LHCN-M2 (cell line): Measurements from ENCODE around the gene BIRC7. TPM values are rescaled to one million over a fixed set of nuclear protein-coding genes. Genes with fewer than 3 reads are reported as not detected.
"Not testable (repeated sequence)": the region's sequence is repeated elsewhere in the genome, so short reads cannot be mapped to it uniquely, and the experiment has no call there.

ENCODE experiments used
- DNase-seq: peaks from one replicate; pipeline ENCODE4 v3.0.0-alpha.2; 2012; ENCODE audit warnings: low read depth
- total RNA-seq: library from RNA; depleted of rRNA; stranded (reverse); fragments of >200 nt; gene quantifications from 2 replicates; pipeline ENCODE4 v1.2.3, GENCODE V29; 2014

The BIRC7 gene
- total RNA-seq, 1 experiment from 2014 or later: not detected

DNA sequence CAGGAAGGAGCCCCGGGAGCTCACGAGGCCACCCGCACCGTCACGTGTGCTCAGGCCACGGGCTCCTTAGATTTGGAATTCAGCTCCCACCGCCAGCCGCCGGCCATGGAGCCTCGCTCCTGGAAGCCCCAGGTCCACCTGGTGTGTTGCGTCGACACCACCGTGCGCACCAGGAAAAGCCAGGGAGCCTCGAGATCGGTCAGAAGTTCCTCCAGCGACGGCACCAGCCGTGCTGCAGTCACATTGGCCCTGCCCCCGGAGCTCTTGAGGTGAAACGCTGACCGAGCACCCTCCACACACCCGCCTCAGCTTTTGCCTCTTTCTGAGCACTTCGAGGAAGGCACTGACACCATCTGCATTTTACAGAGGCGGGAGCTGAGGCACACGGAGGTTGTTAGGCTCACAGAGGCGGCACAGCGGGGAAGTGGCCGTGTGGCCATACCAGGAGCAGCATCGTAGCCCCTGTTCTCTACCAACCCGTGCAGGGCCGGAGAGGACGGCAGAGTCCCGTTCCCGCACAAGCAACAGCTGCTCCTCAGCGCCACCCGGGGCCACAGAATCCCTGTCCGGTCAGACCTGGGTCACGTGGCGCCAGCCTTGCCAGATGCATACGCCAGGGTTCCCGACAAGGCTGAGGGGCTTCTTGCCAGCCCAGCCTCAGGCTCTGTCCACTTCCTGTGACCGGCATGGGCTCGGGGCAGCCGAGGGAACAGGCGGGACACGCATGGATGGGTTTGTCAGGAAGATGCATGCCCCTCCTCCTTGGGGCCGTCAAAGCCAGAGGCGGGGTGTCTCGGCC, 11.0 kb downstream of the BIRC7 start:
- DNase-seq: no peak

- no peak for DNase-seq
These were observed 12.0 kb downstream of the BIRC7 start for GRCh38 chr20:63247671-63248228.

DNA sequence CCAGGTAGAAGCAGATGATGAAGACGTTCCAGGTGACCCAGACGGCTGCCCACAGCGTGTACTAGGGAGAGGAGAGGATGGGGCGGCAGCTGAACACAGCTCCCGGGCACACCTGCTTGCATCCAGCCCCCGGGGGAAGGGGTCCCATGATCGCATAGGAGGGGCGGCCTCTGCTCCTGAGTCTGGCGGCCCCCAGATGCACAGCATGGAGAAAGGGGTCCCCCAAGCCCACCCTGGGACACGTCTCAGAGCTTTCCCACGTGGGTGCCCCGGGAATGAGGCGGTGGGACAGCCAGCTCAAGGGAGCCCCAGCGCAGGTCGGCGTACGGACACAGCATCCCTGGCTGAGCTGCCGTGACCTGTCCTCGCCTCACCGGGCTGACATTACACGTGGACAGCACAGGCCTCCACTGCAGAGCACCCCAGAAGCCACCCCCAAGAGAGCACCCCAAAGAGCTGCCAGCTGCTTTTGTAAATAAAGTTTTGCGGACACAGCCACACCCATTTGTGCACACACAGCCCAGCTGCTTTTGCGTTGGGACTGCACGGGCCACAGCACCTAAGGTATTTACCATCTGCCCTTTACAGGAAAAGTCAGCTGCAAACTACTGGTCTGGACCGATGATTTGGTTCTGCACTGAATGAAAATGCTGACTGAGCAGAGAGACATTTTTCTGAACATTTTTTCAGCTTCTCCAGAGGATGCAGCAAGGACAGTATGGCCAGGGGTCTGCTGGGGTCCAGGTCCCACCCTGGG, 13.3 kb downstream of the BIRC7 start:
- DNase-seq: no peak

DNA sequence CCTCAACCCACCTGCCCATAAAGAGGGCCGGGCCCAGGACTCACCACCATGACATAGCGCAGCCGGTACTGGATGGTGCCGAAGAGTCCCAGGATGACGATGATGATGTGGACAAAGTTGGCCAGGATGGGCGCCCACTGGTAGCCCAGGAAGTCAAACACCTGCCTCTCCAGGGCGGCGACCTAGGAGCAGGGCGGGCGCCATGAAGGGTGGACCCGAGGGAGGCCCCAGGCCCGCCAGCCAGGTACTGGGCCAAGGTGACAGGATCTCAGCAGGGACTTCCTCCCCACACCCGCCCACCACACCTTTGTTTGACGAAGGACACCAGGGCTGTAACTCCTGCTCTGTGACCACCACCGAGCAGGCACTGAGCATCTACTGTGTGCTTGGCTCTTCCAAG, 14.2 kb downstream of the BIRC7 start:
- DNase-seq: no peak

- DNase-seq: not testable (repeated sequence)
These were observed 15.6 kb downstream of the BIRC7 start for GRCh38 chr20:63251350-63251749.

DNA sequence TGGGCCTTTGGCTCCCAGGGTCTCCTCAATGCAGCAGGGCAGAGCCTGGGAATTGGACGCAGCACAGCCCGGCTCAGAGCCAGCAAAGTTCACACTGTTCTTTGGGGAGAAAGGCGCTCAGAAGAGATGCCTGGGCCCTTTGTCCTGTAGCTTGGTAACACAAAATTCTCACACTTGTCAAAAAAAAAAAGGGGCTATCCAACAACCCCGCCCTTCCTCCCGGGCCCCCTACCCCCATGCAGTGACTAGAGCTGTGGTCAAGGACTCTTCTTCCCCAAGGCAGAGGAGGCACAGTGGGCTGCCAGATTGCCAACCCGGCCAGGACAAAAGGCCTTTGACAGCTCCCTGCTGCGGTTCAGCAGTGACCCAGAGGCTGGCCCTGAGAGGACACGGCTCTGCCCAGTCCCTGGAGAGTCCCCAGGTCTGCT, 16.6 kb downstream of the BIRC7 start:
- no peak for DNase-seq

- no peak for DNase-seq
These were observed 17.3 kb downstream of the BIRC7 start for GRCh38 chr20:63253065-63253437.

DNA sequence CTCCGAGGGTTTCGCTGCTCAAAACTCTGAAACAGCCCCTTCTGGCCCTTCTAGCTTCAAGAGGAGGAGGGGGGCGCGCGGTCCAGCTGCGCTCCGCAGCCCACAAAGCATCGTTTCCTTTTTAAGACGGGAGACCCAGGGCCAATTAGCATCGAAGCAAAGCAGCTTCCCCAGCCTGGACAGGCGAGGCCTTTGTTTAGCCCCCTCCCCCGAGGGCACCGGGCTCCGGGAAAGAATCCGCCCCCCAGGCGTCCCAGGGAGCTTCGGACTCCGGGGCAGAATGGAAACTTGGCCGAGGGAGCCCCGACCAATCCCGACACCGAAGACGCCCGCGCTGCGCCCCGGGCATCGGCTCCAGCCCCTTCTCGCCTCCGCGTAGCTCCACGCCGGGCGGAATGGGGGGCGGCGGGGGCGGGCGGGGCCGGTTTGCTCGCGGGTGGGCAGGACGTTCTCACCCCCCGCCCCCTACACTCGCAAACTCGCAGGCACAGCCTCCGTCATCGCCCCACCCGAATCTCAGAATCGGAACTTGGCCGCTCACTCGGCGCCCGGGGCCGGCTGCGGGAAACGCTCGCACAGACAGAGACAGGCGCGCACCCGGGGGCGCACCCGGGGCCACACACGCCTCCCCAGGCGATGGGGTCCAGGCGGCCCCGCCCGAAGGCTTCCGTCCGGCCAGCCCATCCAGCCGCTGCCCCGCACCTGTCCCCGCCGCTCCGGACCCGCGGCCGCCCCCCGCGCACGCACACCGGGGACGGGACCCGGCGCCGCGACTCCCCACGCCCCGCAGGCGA, 17.9 kb downstream of the BIRC7 start:
- DNase-seq: no peak

DNA sequence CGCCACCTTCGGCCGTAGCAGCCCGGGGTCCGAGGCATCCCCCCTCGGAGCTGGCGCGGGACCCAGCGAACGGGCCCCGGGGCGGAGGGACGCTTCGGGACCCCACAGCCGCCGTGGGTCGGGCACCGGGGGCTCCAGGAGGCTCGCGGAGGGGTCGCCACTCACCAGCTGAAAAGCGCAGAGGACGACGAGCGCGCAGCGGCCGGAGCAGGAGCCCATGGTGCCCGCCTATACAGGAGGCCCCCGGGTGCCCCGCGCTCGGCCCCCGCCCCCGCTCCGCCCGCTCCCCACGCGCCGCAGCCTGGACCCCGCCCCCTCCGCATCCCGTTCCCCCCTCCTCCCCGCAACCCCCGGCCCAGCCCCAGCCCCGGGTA, 18.5 kb downstream of the BIRC7 start, which contains the start of gene NKAIN4:
NKAIN4 (minus strand) TSS at position 232 of the 374 bp plus-strand sequence; CDS start at position 219, 13 bp downstream.
- no peak for DNase-seq

DNA sequence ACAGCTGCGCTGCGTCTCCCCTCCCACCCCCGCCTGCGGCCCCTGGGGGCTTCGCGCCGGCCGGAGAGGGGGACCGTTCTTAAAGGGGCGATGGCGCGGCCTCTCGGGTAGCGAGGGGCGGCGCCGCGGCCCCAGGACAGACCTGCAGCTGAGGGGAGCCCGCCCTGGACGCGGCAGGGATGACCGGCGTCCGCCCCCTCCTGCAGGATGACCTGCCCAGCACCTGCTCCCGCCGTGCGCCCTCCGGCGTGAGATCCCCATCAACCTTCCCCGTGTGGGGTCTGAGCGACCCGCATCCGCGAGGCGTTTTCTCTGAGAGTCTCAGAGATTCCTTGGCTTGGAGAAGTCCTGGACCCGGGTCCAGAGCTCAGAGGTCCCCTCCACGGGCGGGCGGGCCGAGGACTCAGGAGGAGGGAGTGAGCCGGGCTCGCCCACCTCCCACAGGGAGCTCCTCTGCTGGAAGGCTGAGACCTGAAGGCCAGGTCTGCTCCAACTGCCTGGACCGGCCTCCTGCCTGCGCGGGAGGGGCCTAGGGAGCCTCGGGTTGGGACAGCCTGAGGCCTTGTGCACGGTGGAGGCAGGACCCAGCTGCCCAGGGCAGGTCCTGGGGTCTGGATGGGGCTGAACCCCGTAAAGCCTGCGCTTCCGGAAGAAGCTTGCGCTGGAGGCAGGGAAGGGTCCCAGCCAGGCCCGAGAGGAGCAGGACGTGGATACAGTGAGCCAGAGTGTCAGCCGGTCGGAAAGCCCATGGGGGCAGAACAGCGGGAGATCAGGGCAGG, 19.1 kb downstream of the BIRC7 start:
- DNase-seq: no peak

DNA sequence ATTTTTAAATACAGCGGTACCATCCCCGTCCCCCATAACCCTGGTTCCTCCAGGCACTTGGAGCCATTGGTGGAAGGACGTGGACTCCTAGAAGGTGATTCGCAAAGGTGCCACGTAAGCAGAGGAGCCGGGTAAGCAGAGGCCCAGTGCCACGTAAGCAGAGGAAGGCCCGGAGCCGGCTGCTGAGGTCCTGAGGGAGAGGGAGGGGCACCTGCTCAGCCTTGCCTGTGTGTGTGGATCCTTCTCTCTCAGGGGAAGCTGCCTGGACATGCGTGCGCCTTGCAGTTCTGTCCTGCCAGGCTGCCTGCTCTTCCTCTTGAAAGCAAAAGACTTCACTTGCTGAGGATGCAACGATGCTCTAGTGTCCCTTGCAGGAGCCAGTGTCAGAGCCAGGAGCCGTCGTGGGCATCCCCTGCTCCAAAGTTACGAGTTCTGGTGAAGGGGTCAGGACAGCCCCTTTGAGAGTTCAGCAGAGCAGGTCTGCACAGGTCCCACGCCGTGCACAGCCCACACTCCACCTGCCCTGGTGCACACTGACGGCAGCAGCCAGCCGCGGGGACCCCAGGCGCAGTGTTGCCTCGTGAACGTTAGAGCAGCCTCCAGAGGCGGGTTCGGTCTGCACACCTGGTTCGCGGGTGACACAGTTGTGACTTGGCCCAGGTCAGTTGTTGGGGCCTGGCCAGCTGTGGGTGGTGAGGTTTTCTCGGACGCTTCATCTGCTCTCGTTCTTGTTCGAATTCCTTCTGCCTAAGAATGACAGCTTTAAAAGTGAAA, 20.4 kb downstream of the BIRC7 start:
- DNase-seq: no peak

GRCh38 chr20:63256954-63257353, 21.2 kb downstream of the BIRC7 start:
- DNase-seq: no peak

DNA sequence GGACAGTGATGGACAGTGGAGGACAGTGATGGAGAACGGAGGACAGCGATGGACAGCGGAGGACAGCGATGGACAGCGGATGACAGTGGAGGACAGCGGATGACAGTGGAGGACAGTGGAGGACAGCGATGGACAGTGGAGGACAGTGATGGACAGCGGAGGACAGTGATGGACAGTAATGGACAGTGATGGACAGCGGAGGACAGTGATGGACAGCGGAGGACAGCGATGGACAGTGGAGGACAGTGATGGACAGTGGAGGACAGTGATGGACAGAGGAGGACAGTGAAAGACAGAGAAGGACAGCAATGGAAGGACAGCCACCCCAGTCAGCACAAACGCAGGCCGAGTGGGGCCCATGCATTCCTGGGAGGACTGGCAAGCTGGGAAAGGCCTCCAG, 21.9 kb downstream of the BIRC7 start:
- no peak for DNase-seq

- DNase-seq: no peak
These were observed 23.1 kb downstream of the BIRC7 start for GRCh38 chr20:63258781-63259180.

GRCh38 chr20:63259734-63260460, 24.2 kb downstream of the BIRC7 start:
- DNase-seq: no peak

DNA sequence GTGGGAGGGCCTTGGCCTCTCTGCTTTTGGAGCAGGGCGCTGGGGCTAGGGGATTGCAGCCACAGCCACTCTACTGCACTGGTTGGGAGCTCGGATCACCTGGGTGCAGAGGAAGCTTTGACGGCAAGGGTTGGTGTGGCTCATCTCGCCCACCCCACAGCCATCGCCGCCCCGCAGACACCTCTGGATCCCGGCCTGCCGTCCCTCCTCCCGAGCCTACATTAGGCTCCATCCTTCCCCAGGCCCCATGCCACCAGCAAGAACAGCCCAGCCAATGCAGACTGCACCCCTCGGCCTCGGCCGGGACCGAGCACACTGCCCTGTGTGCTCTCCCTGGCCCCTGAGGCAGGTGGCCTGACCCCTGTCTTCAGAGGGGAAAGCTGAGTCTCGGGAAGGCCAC, 24.8 kb downstream of the BIRC7 start:
- DNase-seq: no peak

DNA sequence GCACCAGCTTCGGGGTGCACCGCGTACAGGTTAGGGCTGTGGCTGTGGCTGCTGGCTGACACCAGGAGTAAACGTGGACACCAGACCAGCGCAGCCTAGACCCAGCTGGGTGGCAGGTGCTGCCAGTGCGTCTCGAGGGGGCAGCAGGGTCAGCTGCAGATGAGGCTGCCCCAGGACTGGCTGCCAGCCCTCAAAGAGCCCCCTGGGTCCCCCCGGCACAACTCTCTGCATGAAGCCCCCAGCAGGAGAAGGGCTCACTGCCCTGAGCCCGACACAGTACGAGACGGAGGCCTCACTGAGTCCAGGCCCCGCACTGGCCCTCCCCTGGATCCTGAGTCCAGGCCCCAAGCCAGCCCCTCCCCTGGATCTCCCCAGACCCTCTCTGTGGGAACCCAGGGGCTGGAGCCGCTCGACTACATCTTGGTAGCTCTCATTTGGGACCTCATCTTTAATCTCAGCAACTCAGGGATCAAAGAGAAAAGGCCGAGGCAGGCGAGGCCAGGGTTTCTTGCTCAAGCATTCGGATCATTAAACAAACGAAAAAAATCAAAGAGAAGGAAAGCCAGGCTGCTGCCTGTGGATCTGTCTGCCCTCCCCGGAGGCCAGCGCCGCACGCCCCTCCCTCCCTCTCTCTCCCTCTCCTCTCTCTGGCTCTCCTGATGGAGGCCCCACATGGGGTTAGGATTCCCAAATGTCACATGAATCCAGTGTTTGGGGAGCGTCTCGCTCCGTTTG, 25.5 kb downstream of the BIRC7 start:
- DNase-seq: no peak

- no peak for DNase-seq
These were observed 26.3 kb downstream of the BIRC7 start for GRCh38 chr20:63261795-63262528.
